Gastroesophageal sphincter (tissue), 4 donors: Measurements from ENCODE around the gene LHFPL5. TPM values are rescaled to one million over a fixed set of nuclear protein-coding genes. Genes with fewer than 3 reads are reported as not detected.

ENCODE experiments used
- ATAC-seq: fragments of 150-250 bp; one replicate; pipeline ENCODE4 v1.9.1; 2016; ENCODE audit warnings: mild to moderate bottlenecking, moderate library complexity
- H3K27ac ChIP-seq, 4 donors: fragments of 200-600 bp; sonication (generic) in 3 of 4; 1 replicate in 3 of 4; 2 replicates in 1 of 4; pipeline ENCODE4 v1.5.1; 2016 to 2019
- H3K27me3 ChIP-seq: fragments of 200-600 bp; sonication (generic); one replicate; pipeline ENCODE4 v1.5.1; 2019
- H3K36me3 ChIP-seq, 2 donors: fragments of 200-600 bp; sonication (generic); one replicate each; pipeline ENCODE4 v1.5.1; 2019; ENCODE audit warnings: control low read depth in 1 of 2
- H3K4me1 ChIP-seq, 3 donors: fragments of 200-600 bp; sonication (generic); 1 replicate in 2 of 3; 2 replicates in 1 of 3; pipeline ENCODE4 v1.5.1; 2016 to 2019; ENCODE audit warnings: control low read depth in 2 of 3
- H3K4me3 ChIP-seq, 2 donors: fragments of 200-600 bp; sonication (generic); one replicate each; pipeline ENCODE4 v1.5.1; 2019; ENCODE audit warnings: mild to moderate bottlenecking in 1 of 2, moderate library complexity in 1 of 2
- H3K9me3 ChIP-seq, 3 donors: fragments of 200-600 bp; sonication (generic); one replicate each; pipeline ENCODE4 v1.5.1; 2017 to 2019; ENCODE audit warnings: control low read depth in 2 of 3
- CTCF ChIP-seq, 4 experiments: fragments of 200-600 bp in 2 of 4; fragments of 450-650 bp in 2 of 4; sonication (generic) in 1 of 4; IDR thresholded peaks; one replicate each; pipeline ENCODE4 v1.5.1; 2017 to 2019; ENCODE audit warnings: antibody characterized with exemption in 4 of 4, mild to moderate bottlenecking in 2 of 4, moderate library complexity in 2 of 4
- EP300 ChIP-seq: sonication (generic); formaldehyde crosslinking; IDR thresholded peaks from one replicate; pipeline ENCODE4 v1.6.1; 2017; ENCODE audit warnings: antibody characterized with exemption, mild to moderate bottlenecking
- POLR2A ChIP-seq, 2 donors: fragments of 450-650 bp; IDR thresholded peaks; one replicate each; pipeline ENCODE4 v1.6.1; 2017; ENCODE audit warnings: antibody characterized with exemption in 2 of 2, mild to moderate bottlenecking in 2 of 2, moderate library complexity in 1 of 2
- POLR2AphosphoS5 ChIP-seq: sonication (generic); formaldehyde crosslinking; IDR thresholded peaks from one replicate; pipeline ENCODE4 v1.6.1; 2017; ENCODE audit warnings: antibody characterized with exemption
- WGBS, 2 donors: methylation state at CpG; one replicate each; pipeline ENCODE4 v1.1.5; 2018; ENCODE audit warnings: low coverage in 1 of 2; 5-methylcytosine and 5-hydroxymethylcytosine counted together
- total RNA-seq, 4 donors: library from RNA; depleted of rRNA; stranded (reverse); fragments of >200 nt; gene quantifications; one replicate each; pipeline ENCODE4 v1.1.0, GENCODE V29; 2016

Gene LHFPL5
- total RNA-seq, 4 donors from 2014 or later = not detected

- Histone ChIP-seq H3K4me3 (no peak overlapping the region), H3K4me1 (no peaks in the 10 kb centered on the region), H3K36me3 (no peaks in the 10 kb centered on the region), H3K27ac (no peak overlapping the region), H3K27me3 (peaks cover 12% of the 10 kb centered on the region), H3K9me3 (no peaks in the 10 kb centered on the region)
- TF ChIP-seq POLR2AphosphoS5 (no peak), POLR2A (IDR thresholded peaks at IDR 0.05) (no peak), EP300 (no peak), CTCF (IDR thresholded peaks at IDR 0.05) (no peak)
- no peak for ATAC-seq
- 83 to 89% methylated on average over 2 of the region's 2 CpGs for WGBS, 2 donors
Observed at GRCh38 chr6:35823601-35824000, 18.4 kb downstream of the LHFPL5 start.

GRCh38 chr6:35824552-35825192 lies 19.5 kb downstream of the LHFPL5 start:
- no peak overlapping the region for H3K4me3 ChIP-seq
- H3K27ac ChIP-seq = no peak overlapping the region
- 73 to 74% methylated on average over 4 to 5 of the region's 5 CpGs for WGBS, 2 donors
- H3K9me3 ChIP-seq = no peaks in the 10 kb centered on the region
- no peaks in the 10 kb centered on the region for H3K4me1 ChIP-seq
- ATAC-seq = no peak
- H3K27me3 ChIP-seq = peaks cover 12% of the 10 kb centered on the region
- no peaks in the 10 kb centered on the region for H3K36me3 ChIP-seq
- no peak for TF ChIP-seq CTCF (IDR thresholded peaks at IDR 0.05)
- TF ChIP-seq POLR2AphosphoS5 = no peak
- no peak for TF ChIP-seq EP300
- TF ChIP-seq POLR2A (IDR thresholded peaks at IDR 0.05) = no peak

- TF ChIP-seq EP300 (no peak), POLR2AphosphoS5 (no peak), POLR2A (IDR thresholded peaks at IDR 0.05) (no peak), CTCF (IDR thresholded peaks at IDR 0.05) (no peak)
- Histone ChIP-seq H3K4me1 (no peaks in the 10 kb centered on the region), H3K27me3 (peaks cover 12% of the 10 kb centered on the region), H3K36me3 (peaks cover 0 to 14% of the 10 kb centered on the region in 2 donors), H3K27ac (no peak overlapping the region), H3K9me3 (no peaks in the 10 kb centered on the region), H3K4me3 (no peak overlapping the region)
- ATAC-seq = no peak
- 80 to 96% methylated on average over 2 to 3 of the region's 5 CpGs for WGBS, 2 donors
Observed at GRCh38 chr6:35829306-35829705, 24.2 kb downstream of the LHFPL5 start.

- Histone ChIP-seq H3K27ac (no peak overlapping the region), H3K36me3 (peaks cover 0 to 27% of the 10 kb centered on the region in 2 donors), H3K4me3 (no peak overlapping the region), H3K9me3 (no peaks in the 10 kb centered on the region), H3K27me3 (peaks cover 1% of the 10 kb centered on the region), H3K4me1 (peaks cover 0 to 7% (median 0%) of the 10 kb centered on the region in 3 donors)
- 89 to 98% methylated on average over 5 of the region's 5 CpGs for WGBS, 2 donors
- TF ChIP-seq POLR2A (IDR thresholded peaks at IDR 0.05) = no peak
- no peak for TF ChIP-seq CTCF (IDR thresholded peaks at IDR 0.05)
- TF ChIP-seq EP300 = no peak
- TF ChIP-seq POLR2AphosphoS5 = no peak
- ATAC-seq = no peak
Observed at GRCh38 chr6:35831257-35832007, 26.3 kb downstream of the LHFPL5 start.

GRCh38 chr6:35833536-35833935 lies 28.4 kb downstream of the LHFPL5 start:
- ATAC-seq = no peak
- H3K27ac ChIP-seq = no peak overlapping the region
- H3K4me3 ChIP-seq = no peak overlapping the region
- no peaks in the 10 kb centered on the region for H3K9me3 ChIP-seq
- H3K36me3 ChIP-seq = peaks cover 0 to 44% of the 10 kb centered on the region in 2 donors
- no peaks in the 10 kb centered on the region for H3K27me3 ChIP-seq
- WGBS, 2 donors = 82 to 88% methylated on average over 6 to 7 of the region's 7 CpGs
- TF ChIP-seq EP300 = no peak
- TF ChIP-seq POLR2AphosphoS5 = no peak
- no peak for TF ChIP-seq POLR2A (IDR thresholded peaks at IDR 0.05)
- no peak for TF ChIP-seq CTCF (IDR thresholded peaks at IDR 0.05)
- peaks cover 0 to 7% (median 0%) of the 10 kb centered on the region in 3 donors for H3K4me1 ChIP-seq
